Rectal smooth muscle tissue (tissue), 1 donor: Measurements from ENCODE around the gene RNASE13.

ENCODE experiments used
- H3K27ac ChIP-seq: one replicate; pipeline ENCODE4 v1.7.0; 2013; ENCODE audit warnings: low read depth, low read length, inconsistent platforms
- H3K27me3 ChIP-seq: one replicate; pipeline ENCODE4 v1.7.0; 2013; ENCODE audit warnings: low read length; ENCODE audit not compliant: control insufficient read depth, insufficient read depth
- H3K36me3 ChIP-seq: one replicate; pipeline ENCODE4 v1.7.0; 2013; ENCODE audit warnings: low read length; ENCODE audit not compliant: control insufficient read depth, insufficient read depth
- H3K4me1 ChIP-seq: one replicate; pipeline ENCODE4 v1.7.0; 2013; ENCODE audit warnings: low read length; ENCODE audit not compliant: control insufficient read depth, insufficient read depth
- H3K4me3 ChIP-seq: one replicate; pipeline ENCODE4 v1.7.0; 2013; ENCODE audit warnings: low read length
- H3K9ac ChIP-seq: one replicate; pipeline ENCODE4 v1.7.0; 2013; ENCODE audit warnings: low read length

The RNASE13 gene, protein sequence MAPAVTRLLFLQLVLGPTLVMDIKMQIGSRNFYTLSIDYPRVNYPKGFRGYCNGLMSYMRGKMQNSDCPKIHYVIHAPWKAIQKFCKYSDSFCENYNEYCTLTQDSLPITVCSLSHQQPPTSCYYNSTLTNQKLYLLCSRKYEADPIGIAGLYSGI

DNA sequence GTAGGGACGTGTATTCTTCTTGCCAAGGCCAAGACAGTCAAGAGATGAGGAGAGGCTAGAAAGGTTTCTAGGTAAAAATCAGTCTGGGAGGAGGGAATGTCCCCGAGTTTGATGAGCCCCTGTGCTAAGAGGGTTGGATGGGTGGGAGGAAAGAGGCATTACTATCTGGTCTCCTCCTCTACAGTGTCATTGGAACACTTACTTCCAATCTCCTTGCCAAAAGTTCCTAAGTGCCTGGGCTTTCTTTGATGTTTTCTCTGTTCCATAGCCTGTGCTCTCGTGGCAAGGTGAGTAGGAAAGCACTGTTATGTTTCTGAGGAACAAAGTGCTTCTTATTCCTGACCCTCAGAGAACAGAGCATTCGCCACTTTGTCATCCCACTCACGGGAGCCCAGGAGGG, at the start of gene RNASE13:
Gene RNASE13 (minus strand): TSS at position 101 of the 400 bp plus-strand sequence. CDS start 519 bp downstream, outside the sequence.
- H3K4me1 ChIP-seq = peaks cover 12% of the 10 kb centered on the region
- H3K4me3 ChIP-seq = no peak within 1 kb of the TSS
- no peaks in the 10 kb centered on the region for H3K27me3 ChIP-seq
- H3K9ac ChIP-seq = no peak within 1 kb of the TSS
- H3K27ac ChIP-seq = no peak within 1 kb of the TSS
- H3K36me3 ChIP-seq = no peaks in the 10 kb centered on the region

DNA sequence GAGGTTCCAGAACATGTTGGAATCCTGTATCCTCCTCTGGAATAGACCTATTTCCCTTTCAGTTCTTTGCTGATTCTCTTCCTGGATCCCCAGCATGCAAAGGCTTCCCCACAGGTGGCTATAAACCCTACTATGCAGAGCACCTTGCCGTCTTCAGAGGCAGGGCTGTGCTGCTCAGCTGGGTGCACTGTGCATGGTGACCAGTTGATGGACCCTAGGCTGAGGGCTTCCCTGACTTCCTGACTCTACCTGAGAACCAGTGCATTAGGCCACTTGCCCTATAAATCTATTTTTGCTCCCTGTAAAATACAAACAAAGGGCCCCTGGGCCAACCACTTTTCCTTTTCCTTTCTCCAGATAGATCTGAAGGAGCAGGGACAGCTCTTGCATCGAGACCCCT, 49.8 kb upstream of the RNASE13 start:
- H3K36me3 ChIP-seq = peaks cover 44% of the 10 kb centered on the region
- no peak overlapping the region for H3K9ac ChIP-seq
- H3K4me1 ChIP-seq = no peaks in the 10 kb centered on the region
- H3K27ac ChIP-seq = no peak overlapping the region
- no peak overlapping the region for H3K4me3 ChIP-seq
- no peaks in the 10 kb centered on the region for H3K27me3 ChIP-seq

DNA sequence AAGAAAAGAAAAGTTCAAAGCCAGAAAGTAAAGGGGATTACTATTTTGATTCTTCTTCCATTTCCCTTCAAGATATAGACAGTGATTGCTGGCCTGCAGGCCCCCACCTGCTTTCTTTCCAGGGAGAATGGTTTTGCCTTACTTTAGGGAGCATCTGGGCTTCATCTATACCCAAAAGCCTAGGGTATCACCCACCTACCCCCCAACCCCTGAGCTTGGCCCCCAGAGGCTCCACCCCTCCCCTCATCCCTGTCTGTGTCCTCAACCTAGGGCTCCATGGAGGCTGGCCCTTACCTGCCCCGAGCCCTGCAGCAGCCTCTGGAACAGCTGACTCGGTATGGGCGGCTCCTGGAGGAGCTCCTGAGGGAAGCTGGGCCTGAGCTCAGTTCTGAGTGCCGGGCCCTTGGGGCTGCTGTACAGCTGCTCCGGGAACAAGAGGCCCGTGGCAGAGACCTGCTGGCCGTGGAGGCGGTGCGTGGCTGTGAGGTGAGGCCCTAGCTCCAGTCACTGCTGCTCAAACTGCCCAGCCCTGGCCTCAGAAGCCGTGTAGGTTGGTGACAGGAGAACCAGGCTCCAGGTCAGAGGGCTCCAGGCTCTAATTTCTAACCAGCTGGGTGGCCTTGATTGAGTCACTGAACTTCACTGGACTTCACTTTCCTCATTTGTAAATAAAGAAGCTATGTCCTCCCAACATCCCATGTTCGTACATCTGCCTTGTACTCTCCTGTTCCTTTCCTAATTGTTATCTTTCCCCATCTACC, 49.1 kb upstream of the RNASE13 start:
- Histone ChIP-seq H3K9ac (no peak overlapping the region), H3K4me3 (no peak overlapping the region), H3K27me3 (no peaks in the 10 kb centered on the region), H3K36me3 (peaks cover 45% of the 10 kb centered on the region), H3K4me1 (no peaks in the 10 kb centered on the region), H3K27ac (no peak overlapping the region)

DNA sequence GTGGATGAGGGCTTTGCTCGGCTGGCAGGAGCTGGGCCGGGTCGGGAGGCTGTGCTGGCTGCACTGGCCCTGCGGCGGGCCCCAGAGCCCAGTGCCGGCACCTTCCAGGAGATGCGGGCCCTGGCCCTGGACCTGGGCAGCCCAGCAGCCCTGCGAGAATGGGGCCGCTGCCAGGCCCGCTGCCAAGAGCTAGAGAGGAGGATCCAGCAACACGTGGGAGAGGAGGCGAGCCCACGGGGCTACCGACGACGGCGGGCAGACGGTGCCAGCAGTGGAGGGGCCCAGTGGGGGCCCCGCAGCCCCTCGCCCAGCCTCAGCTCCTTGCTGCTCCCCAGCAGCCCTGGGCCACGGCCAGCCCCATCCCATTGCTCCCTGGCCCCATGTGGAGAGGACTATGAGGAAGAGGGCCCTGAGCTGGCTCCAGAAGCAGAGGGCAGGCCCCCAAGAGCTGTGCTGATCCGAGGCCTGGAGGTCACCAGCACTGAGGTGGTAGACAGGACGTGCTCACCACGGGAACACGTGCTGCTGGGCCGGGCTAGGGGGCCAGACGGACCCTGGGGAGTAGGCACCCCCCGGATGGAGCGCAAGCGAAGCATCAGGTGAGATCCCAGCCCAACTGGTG, 47.0 kb upstream of the RNASE13 start:
- no peak overlapping the region for H3K4me3 ChIP-seq
- no peaks in the 10 kb centered on the region for H3K27me3 ChIP-seq
- H3K36me3 ChIP-seq = peaks cover 51% of the 10 kb centered on the region
- no peak overlapping the region for H3K9ac ChIP-seq
- no peak overlapping the region for H3K27ac ChIP-seq
- no peaks in the 10 kb centered on the region for H3K4me1 ChIP-seq

DNA sequence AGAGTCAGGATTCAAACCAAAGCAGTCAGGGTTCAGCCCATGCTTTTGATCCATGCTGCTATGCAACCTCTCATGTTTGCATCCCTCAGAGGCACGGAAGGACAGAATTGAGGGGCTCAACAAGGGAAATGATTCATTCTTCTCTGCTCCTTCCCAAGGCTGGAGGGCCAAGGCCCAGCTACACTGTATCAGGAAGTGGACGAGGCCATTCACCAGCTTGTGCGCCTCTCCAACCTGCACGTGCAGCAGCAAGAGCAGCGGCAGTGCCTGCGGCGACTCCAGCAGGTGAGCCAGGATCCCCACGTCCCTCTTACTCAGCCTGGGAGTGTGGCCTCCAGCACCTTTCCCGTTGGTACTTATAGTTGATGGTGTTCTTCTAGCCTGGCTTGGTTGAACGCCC, 44.1 kb upstream of the RNASE13 start:
- no peak overlapping the region for H3K4me3 ChIP-seq
- no peaks in the 10 kb centered on the region for H3K4me1 ChIP-seq
- H3K27me3 ChIP-seq = no peaks in the 10 kb centered on the region
- no peak overlapping the region for H3K9ac ChIP-seq
- no peak overlapping the region for H3K27ac ChIP-seq
- peaks cover 64% of the 10 kb centered on the region for H3K36me3 ChIP-seq

DNA sequence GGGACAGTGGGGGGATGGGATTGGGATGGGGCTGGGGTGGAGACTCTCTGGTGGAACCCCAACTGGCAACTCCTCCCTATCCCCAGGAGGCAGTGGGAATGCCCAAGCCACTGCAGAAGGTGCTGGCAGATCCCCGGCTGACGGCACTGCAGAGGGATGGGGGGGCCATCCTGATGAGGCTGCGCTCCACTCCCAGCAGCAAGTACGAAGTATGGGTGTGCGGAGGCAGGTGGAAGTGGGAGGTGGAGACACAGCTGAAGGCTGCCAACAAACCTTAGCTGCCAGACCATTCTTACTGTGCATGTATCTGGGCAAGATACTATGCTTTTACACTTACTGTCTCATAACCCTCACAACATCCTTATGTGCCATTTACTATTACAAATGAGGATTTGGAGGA, 43.7 kb upstream of the RNASE13 start:
- Histone ChIP-seq H3K9ac (no peak overlapping the region), H3K4me1 (no peaks in the 10 kb centered on the region), H3K27me3 (no peaks in the 10 kb centered on the region), H3K4me3 (no peak overlapping the region), H3K27ac (no peak overlapping the region), H3K36me3 (peaks cover 64% of the 10 kb centered on the region)

DNA sequence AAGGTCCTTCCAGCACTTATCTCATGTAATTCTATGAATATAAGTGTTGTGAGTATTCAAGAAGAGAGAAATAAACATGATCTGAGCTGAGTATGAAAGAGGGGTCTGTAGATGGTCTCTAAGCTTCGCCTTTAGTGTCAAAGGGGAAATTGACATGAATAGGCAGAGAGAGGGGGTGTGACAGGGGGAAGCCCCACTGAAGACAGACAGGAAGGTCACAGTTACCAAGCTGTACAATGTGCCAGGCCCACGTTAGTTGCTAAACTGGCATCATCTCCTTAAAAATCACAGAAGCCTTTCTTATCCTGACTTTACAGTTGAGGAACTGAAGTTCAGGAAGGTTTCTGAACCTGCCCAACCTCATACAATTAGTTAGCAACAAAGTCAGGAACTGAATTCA, 43.1 kb upstream of the RNASE13 start:
- Histone ChIP-seq H3K9ac (no peak overlapping the region), H3K4me1 (peaks cover 4% of the 10 kb centered on the region), H3K4me3 (no peak overlapping the region), H3K27ac (no peak overlapping the region), H3K27me3 (no peaks in the 10 kb centered on the region), H3K36me3 (peaks cover 67% of the 10 kb centered on the region)

DNA sequence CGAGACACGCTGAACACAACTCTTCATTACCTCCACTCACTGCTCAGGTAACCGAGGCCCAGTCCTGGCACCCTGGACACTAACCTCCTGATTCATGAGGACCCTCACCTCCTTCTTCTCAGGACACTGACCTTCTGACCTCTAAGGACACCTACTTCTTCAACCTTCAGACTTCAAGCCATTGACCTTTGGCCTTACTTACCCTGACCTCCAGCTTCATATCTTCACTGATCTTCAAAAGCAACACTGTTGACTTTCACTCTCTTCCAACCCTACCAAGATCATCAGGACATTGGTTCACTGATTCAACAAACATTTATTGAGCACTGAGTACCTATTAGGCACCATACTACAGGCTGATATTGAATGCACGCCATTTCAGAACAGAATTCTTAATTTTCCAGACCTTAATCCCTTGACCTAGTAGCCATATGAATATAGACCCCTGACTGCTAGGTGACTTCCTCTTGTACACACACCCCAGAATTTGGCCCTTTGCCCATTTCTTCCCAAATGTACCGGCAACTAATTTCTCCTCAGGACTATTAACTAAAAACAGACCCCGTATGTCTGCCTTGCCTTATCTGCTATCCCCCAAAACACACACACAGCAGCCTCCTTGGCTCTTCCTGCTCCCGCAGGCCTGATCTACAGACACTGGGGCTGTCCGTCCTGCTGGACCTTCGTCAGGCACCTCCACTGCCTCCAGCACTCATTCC, 41.3 kb upstream of the RNASE13 start:
- Histone ChIP-seq H3K4me1 (peaks cover 16% of the 10 kb centered on the region), H3K36me3 (peaks cover 53% of the 10 kb centered on the region), H3K9ac (no peak overlapping the region), H3K27ac (no peak overlapping the region), H3K4me3 (no peak overlapping the region), H3K27me3 (no peaks in the 10 kb centered on the region)

DNA sequence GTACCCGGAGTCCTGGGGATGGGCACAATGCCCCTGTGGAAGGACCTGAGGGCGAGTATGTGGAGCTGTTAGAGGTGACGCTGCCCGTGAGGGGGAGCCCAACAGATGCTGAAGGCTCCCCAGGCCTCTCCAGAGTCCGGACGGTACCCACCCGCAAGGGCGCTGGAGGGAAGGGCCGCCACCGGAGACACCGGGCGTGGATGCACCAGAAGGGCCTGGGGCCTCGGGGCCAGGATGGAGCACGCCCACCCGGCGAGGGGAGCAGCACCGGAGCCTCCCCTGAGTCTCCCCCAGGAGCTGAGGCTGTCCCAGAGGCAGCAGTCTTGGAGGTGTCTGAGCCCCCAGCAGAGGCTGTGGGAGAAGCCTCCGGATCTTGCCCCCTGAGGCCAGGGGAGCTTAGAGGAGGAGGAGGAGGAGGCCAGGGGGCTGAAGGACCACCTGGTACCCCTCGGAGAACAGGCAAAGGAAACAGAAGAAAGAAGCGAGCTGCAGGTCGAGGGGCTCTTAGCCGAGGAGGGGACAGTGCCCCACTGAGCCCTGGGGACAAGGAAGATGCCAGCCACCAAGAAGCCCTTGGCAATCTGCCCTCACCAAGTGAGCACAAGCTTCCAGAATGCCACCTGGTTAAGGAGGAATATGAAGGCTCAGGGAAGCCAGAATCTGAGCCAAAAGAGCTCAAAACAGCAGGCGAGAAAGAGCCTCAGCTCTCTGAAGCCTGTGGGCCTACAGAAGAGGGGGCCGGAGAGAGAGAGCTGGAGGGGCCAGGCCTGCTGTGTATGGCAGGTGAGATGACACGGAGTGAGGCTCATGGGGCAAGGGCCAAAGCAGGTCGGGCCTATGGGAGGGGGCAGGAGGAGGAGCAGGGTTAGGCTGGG, 40.0 kb upstream of the RNASE13 start:
- H3K4me3 ChIP-seq = no peak overlapping the region
- no peaks in the 10 kb centered on the region for H3K27me3 ChIP-seq
- H3K27ac ChIP-seq = no peak overlapping the region
- peaks cover 45% of the 10 kb centered on the region for H3K36me3 ChIP-seq
- H3K9ac ChIP-seq = no peak overlapping the region
- H3K4me1 ChIP-seq = peaks cover 16% of the 10 kb centered on the region

DNA sequence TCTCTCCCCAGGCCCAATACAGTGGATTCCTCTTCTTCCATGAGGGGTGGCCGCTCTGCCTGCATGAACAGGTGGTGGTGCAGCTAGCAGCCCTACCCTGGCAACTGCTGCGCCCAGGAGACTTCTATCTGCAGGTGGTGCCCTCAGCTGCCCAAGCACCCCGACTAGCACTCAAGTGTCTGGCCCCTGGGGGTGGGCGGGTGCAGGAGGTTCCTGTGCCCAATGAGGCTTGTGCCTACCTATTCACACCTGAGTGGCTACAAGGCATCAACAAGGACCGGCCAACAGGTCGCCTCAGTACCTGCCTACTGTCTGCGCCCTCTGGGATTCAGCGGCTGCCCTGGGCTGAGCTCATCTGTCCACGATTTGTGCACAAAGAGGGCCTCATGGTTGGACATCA, 39.3 kb upstream of the RNASE13 start:
- no peak overlapping the region for H3K9ac ChIP-seq
- H3K27me3 ChIP-seq = no peaks in the 10 kb centered on the region
- H3K27ac ChIP-seq = no peak overlapping the region
- peaks cover 22% of the 10 kb centered on the region for H3K4me1 ChIP-seq
- H3K4me3 ChIP-seq = no peak overlapping the region
- peaks cover 40% of the 10 kb centered on the region for H3K36me3 ChIP-seq

DNA sequence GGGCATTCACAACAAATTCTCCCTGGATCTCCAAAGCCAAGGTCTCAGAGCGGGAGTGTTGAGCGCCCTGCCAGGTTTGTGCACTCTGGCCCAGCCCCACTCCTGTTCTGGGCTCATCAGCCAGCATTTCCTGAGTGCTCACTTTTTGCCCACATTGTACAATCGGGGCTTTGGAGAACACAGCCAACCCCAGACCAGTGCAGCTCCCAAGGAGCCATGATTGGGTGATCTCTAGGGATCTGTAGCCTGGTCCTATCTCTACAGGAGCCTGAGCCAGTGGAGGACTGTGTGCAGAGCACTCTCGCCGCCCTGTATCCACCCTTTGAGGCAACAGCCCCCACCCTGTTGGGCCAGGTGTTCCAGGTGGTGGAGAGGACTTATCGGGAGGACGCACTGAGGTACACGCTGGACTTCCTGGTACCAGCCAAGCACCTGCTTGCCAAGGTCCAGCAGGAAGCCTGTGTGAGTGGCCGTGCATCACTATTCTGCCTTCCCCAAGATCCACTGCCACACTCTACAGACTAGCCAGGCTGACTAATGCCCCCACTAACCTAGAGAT, 38.3 kb upstream of the RNASE13 start:
- Histone ChIP-seq H3K36me3 (peaks cover 32% of the 10 kb centered on the region), H3K27ac (peak overlapping the region; percentile 88), H3K27me3 (no peaks in the 10 kb centered on the region), H3K4me3 (no peak overlapping the region), H3K4me1 (peaks cover 26% of the 10 kb centered on the region), H3K9ac (no peak overlapping the region)
